ENCODE results near the gene SYK. TPM values are rescaled to one million over a fixed set of nuclear protein-coding genes. Genes with fewer than 3 reads are reported as not detected.
A peak's percentile ranks its signal among the peaks of the same experiment; 100 is the strongest.

Gene SYK
- total RNA-seq, 4 donors from 2014 or later: 50.7 to 107 (median 87.1) TPM

DNA sequence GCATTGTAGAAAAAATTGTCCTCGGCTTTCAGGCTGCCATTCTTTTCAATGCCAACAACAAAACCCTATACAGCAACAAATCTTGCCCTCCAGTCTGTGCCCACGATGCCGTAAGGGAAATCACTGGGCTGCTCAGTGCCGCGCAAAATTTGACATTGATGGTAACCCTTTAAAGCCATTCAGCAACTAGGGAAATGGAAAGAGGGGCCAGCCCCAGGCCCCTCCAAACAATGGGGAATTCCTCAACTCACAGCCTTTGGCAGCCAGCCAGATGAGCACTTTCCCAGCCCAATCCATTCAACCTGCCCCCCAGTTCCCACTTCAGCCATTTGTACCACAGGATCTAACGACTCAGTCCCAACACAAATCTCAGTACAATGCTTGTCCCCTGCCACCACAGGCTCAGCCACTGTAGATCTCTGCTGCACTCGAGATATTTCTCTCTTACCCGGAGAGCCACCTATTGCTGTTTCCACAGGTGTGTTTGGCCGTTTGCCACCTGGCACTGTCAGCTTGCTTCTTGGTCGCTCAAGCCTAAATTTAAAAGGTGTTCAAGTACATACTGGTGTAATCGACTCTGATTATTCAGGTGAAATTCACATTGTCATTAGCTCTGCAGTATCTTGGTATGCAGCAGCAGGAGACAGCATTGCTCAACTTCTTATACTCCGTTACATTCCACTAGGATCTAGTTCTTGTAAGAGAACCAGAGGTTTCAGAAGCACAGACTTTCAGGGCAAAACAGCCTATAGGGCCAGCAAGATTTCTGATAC is 103.3 kb downstream of the SYK start:
- WGBS, 2 donors: 26 to 33% methylated on average over 12 of the region's 12 CpGs
- peaks cover 54 to 68% of the 10 kb centered on the region in 2 donors for H3K4me1 ChIP-seq
- DNase-seq: peak; percentile 100

GRCh38 chr9:90905822-90906221 is 104.2 kb downstream of the SYK start:
- no peak for TF ChIP-seq POLR2A (IDR thresholded peaks at IDR 0.05)
- TF ChIP-seq, protein P1, sequence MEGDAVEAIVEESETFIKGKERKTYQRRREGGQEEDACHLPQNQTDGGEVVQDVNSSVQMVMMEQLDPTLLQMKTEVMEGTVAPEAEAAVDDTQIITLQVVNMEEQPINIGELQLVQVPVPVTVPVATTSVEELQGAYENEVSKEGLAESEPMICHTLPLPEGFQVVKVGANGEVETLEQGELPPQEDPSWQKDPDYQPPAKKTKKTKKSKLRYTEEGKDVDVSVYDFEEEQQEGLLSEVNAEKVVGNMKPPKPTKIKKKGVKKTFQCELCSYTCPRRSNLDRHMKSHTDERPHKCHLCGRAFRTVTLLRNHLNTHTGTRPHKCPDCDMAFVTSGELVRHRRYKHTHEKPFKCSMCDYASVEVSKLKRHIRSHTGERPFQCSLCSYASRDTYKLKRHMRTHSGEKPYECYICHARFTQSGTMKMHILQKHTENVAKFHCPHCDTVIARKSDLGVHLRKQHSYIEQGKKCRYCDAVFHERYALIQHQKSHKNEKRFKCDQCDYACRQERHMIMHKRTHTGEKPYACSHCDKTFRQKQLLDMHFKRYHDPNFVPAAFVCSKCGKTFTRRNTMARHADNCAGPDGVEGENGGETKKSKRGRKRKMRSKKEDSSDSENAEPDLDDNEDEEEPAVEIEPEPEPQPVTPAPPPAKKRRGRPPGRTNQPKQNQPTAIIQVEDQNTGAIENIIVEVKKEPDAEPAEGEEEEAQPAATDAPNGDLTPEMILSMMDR (IDR thresholded peaks at IDR 0.05): no peak
- peak overlapping the region; percentile 80 to 84 (median 83) for H3K27ac ChIP-seq
- DNase-seq: peak; percentile 58 to 59
- no peak overlapping the region for H3K4me3 ChIP-seq (replicated peaks in 1 of 3)
- no peaks in the 10 kb centered on the region for H3K36me3 ChIP-seq
- intact Hi-C loops (cut with DNase I): no loop called here
- H3K4me1 ChIP-seq: peaks cover 54 to 68% of the 10 kb centered on the region in 2 donors
- WGBS, 2 donors: 60 to 64% methylated on average over 3 of the region's 3 CpGs
- no peaks in the 10 kb centered on the region for H3K9me3 ChIP-seq
- no peaks in the 10 kb centered on the region for H3K27me3 ChIP-seq

More for the DNA sequence above, 103.3 kb downstream of the SYK start:
- peak in 1 of 2 donors; percentile 22 for TF ChIP-seq POLR2A (IDR thresholded peaks at IDR 0.05)
- TF ChIP-seq, protein P1 (IDR thresholded peaks at IDR 0.05): peak in 2 of 6 experiments; percentile 12 to 29
- Histone ChIP-seq H3K36me3 (no peaks in the 10 kb centered on the region), H3K4me3 (replicated peaks in 1 of 3) (no peak overlapping the region), H3K9me3 (no peaks in the 10 kb centered on the region), H3K27ac (peak overlapping the region; percentile 89 to 93 (median 91)), H3K27me3 (no peaks in the 10 kb centered on the region)
- intact Hi-C loops (cut with DNase I): no loop called here

DNA sequence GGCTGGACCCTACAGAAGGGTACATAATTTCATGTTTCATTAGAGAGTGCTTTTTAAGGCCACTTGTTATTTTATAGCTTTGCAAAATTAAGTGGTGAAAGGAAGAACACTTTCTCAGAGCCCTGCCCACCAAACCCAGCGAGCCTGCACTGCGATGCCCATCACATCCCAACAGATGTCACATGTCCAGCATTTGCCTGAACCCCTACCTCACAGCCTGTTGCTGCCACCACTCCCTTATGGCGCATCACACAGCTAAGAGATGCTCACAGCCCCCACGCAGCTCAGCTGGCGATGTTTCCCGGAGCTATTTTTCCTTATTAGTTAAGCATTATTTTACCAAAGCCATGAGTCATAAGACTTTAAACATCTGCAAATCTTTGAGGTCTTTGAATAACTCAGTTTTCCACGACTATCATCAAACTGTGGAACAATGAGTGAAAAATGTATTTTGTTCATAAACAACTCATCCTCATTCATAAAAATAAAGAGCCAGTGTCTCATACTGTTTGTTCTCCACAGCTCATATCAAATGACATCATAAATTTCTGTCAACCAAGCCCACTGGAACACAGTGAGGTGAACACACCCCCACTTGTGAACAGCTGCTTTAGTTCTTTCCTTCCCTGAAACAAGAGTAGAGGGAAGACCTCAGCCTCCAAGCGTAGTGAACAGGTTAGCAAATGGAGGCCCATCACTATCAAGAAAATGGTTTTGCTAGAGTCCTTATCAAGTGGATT is 104.9 kb downstream of the SYK start:
- Histone ChIP-seq H3K36me3 (no peaks in the 10 kb centered on the region), H3K27ac (peak overlapping the region; percentile 80 to 84 (median 83)), H3K4me3 (replicated peaks in 1 of 3) (no peak overlapping the region), H3K27me3 (no peaks in the 10 kb centered on the region), H3K9me3 (no peaks in the 10 kb centered on the region), H3K4me1 (peaks cover 53 to 66% of the 10 kb centered on the region in 2 donors)
- intact Hi-C loops (cut with DNase I): no loop called here
- DNase-seq: peak in 1 of 2 donors; percentile 22
- TF ChIP-seq, protein P1 (IDR thresholded peaks at IDR 0.05): no peak
- TF ChIP-seq POLR2A (IDR thresholded peaks at IDR 0.05): no peak
- WGBS, 2 donors: 95% methylated on average over 8 of the region's 8 CpGs

GRCh38 chr9:90907056-90907445 is 105.4 kb downstream of the SYK start:
- peak overlapping the region in 2 of 3 donors; percentile 80 to 84 for H3K27ac ChIP-seq
- no peaks in the 10 kb centered on the region for H3K36me3 ChIP-seq
- intact Hi-C loops (cut with DNase I): no loop called here
- WGBS, 2 donors: 89 to 92% methylated on average over 10 of the region's 10 CpGs
- H3K4me3 ChIP-seq (replicated peaks in 1 of 3): no peak overlapping the region
- DNase-seq: no peak
- no peaks in the 10 kb centered on the region for H3K27me3 ChIP-seq
- no peaks in the 10 kb centered on the region for H3K9me3 ChIP-seq
- no peak for TF ChIP-seq POLR2A (IDR thresholded peaks at IDR 0.05)
- TF ChIP-seq, protein P1 (IDR thresholded peaks at IDR 0.05): no peak
- peaks cover 49 to 60% of the 10 kb centered on the region in 2 donors for H3K4me1 ChIP-seq

DNA sequence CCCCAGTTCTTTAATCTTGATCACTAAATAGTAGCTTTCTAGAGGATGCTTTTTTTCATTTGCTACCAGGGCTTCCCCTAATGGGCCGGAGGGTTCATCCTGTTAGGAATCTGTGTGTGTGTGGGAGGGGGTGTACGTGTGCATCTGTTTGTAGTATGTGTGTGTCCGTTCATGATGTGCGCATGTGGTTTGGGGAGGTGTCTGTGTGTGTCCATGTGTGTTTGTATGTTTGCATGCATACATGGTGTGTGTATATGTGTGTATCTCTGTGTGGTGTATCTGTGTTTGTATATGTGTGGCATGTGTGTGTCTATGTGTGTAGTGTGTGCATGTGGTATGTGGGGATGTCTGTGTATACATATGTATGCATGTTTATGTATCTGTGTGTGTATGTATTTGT is 106.2 kb downstream of the SYK start:
- Histone ChIP-seq H3K9me3 (no peaks in the 10 kb centered on the region), H3K36me3 (no peaks in the 10 kb centered on the region), H3K27me3 (no peaks in the 10 kb centered on the region), H3K27ac (no peak overlapping the region), H3K4me3 (replicated peaks in 1 of 3) (no peak overlapping the region), H3K4me1 (peaks cover 49 to 54% of the 10 kb centered on the region in 2 donors)
- no peak for DNase-seq
- WGBS, 2 donors: 93 to 95% methylated on average over 4 of the region's 4 CpGs
- no peak for TF ChIP-seq POLR2A (IDR thresholded peaks at IDR 0.05)
- intact Hi-C loops (cut with DNase I): no loop called here

All from thyroid gland (tissue), 4 donors.